ENCODE measurements around the gene CYP46A1. TPM values are rescaled to one million over a fixed set of nuclear protein-coding genes. Genes with fewer than 3 reads are reported as not detected.
A peak's percentile ranks its signal among the peaks of the same experiment; 100 is the strongest.

Gene CYP46A1
- total and polyA plus RNA-seq, 8 donors: 1.2 to 6.8 (median 5.5) TPM

- H3K27ac ChIP-seq: no peak overlapping the region
- H3K4me3 ChIP-seq: no peak overlapping the region
- TF ChIP-seq CTCF (IDR thresholded peaks at IDR 0.05): no peak
- DNase-seq (peak in 1 of 4 donors; percentile 67), ATAC-seq (no peak)
- H3K27me3 ChIP-seq: no peaks in the 10 kb centered on the region
- no peaks in the 10 kb centered on the region for H3K36me3 ChIP-seq
- intact Hi-C loops (cut with DNase I): no loop called here
- no peaks in the 10 kb centered on the region for H3K9me3 ChIP-seq
- H3K4me1 ChIP-seq: no peaks in the 10 kb centered on the region
Observed at GRCh38 chr14:99715266-99716000, 31.3 kb downstream of the CYP46A1 start.

GRCh38 chr14:99716091-99716849 lies 32.2 kb downstream of the CYP46A1 start:
- no peaks in the 10 kb centered on the region for H3K4me1 ChIP-seq
- H3K4me3 ChIP-seq: no peak overlapping the region
- TF ChIP-seq CTCF (IDR thresholded peaks at IDR 0.05): no peak
- no peak overlapping the region for H3K27ac ChIP-seq
- no peaks in the 10 kb centered on the region for H3K9me3 ChIP-seq
- no peaks in the 10 kb centered on the region for H3K36me3 ChIP-seq
- ATAC-seq (no peak), DNase-seq (peak in 1 of 4 donors; percentile 28)
- intact Hi-C loops (cut with DNase I): no loop called here
- H3K27me3 ChIP-seq: no peaks in the 10 kb centered on the region

- Histone ChIP-seq H3K27ac (no peak overlapping the region), H3K4me1 (no peaks in the 10 kb centered on the region), H3K4me3 (no peak overlapping the region), H3K9me3 (no peaks in the 10 kb centered on the region), H3K36me3 (no peaks in the 10 kb centered on the region), H3K27me3 (no peaks in the 10 kb centered on the region)
- no peak for ATAC-seq
- peak in 1 of 4 donors; percentile 48 for DNase-seq
- intact Hi-C loops (cut with DNase I): no loop called here
- TF ChIP-seq CTCF (IDR thresholded peaks at IDR 0.05): no peak
Observed at GRCh38 chr14:99716850-99717681, 33.0 kb downstream of the CYP46A1 start.

GRCh38 chr14:99717682-99718013 lies 33.5 kb downstream of the CYP46A1 start:
- Histone ChIP-seq H3K36me3 (no peaks in the 10 kb centered on the region), H3K4me1 (no peaks in the 10 kb centered on the region), H3K4me3 (no peak overlapping the region), H3K27me3 (no peaks in the 10 kb centered on the region), H3K27ac (no peak overlapping the region), H3K9me3 (no peaks in the 10 kb centered on the region)
- DNase-seq (peak in 1 of 4 donors; percentile 10), ATAC-seq (no peak)
- intact Hi-C loops (cut with DNase I): no loop called here
- no peak for TF ChIP-seq CTCF (IDR thresholded peaks at IDR 0.05)
